Measurements from ENCODE around the gene FBXO21.

DNA sequence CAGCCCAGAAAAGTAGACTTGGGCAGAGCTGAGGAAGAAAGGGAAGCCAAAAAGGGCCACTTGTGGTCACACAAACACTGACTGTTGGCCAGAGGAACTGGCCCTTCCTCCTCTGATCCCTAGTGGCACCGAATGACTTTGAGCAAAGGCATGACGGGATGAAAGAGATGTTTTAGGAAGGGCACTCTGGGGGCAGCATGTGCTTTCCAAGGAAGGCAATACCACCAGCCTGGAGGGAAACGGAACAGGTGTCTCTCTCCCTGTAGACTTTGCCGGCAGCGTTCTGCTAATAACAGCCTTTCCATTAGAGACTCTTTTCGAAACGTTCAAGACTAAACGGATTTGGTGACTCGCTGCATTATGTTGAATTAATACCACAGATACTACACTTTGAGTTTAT lies 12.3 kb upstream of the FBXO21 start:
- TF ChIP-seq EP300 (IDR thresholded peaks at IDR 0.05) (no peak), POLR2AphosphoS5 (IDR thresholded peaks at IDR 0.05) (no peak), POLR2A (IDR thresholded peaks at IDR 0.05) (no peak)
- TF ChIP-seq, protein P1, sequence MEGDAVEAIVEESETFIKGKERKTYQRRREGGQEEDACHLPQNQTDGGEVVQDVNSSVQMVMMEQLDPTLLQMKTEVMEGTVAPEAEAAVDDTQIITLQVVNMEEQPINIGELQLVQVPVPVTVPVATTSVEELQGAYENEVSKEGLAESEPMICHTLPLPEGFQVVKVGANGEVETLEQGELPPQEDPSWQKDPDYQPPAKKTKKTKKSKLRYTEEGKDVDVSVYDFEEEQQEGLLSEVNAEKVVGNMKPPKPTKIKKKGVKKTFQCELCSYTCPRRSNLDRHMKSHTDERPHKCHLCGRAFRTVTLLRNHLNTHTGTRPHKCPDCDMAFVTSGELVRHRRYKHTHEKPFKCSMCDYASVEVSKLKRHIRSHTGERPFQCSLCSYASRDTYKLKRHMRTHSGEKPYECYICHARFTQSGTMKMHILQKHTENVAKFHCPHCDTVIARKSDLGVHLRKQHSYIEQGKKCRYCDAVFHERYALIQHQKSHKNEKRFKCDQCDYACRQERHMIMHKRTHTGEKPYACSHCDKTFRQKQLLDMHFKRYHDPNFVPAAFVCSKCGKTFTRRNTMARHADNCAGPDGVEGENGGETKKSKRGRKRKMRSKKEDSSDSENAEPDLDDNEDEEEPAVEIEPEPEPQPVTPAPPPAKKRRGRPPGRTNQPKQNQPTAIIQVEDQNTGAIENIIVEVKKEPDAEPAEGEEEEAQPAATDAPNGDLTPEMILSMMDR (IDR thresholded peaks at IDR 0.05): no peak

Measured in upper lobe of left lung (tissue), 4 donors.